HepG2 (cell line): ENCODE measurements around the gene PHF10. TPM values are rescaled to one million over a fixed set of nuclear protein-coding genes. Genes with fewer than 3 reads are reported as not detected.

ENCODE experiments used
- CEBPB ChIP-seq: IDR thresholded peaks from 2 replicates; pipeline ENCODE4 v1.6.1; 2011; ENCODE audit warnings: low read depth, low read length, improper control_type of control experiment, borderline replicate concordance
- HOXA3 ChIP-seq: sonication (generic); formaldehyde crosslinking; IDR thresholded peaks from 2 replicates; pipeline ENCODE4 v1.5.0; 2020; ENCODE audit warnings: missing genetic modification reagents
- HOXA5 ChIP-seq: sonication (generic); formaldehyde crosslinking; IDR thresholded peaks from 2 replicates; pipeline ENCODE4 v1.4.0; 2020; ENCODE audit warnings: missing genetic modification reagents
- JUNB ChIP-seq: sonication (generic); formaldehyde crosslinking; IDR thresholded peaks from 2 replicates; pipeline ENCODE4 v1.8.0; 2022; ENCODE audit warnings: missing genetic modification reagents, mild to moderate bottlenecking, borderline replicate concordance
- KDM1A ChIP-seq: IDR thresholded peaks from 2 replicates; pipeline ENCODE4 v1.6.1; 2016; ENCODE audit warnings: missing compliant biosample characterization
- KLF13 ChIP-seq: sonication (generic); formaldehyde crosslinking; IDR thresholded peaks from 2 replicates; pipeline ENCODE4 v1.4.0; 2020; ENCODE audit warnings: mild to moderate bottlenecking, missing genetic modification reagents
- MTF2 ChIP-seq: sonication (generic); formaldehyde crosslinking; IDR thresholded peaks from 2 replicates; pipeline ENCODE4 v1.5.0; 2020; ENCODE audit warnings: missing genetic modification reagents, borderline replicate concordance
- PATZ1 ChIP-seq: sonication (generic); formaldehyde crosslinking; IDR thresholded peaks from 2 replicates; pipeline ENCODE4 v1.4.0; 2020; ENCODE audit warnings: missing genetic modification reagents
- POLR2AphosphoS2 ChIP-seq: IDR thresholded peaks from 2 replicates; pipeline ENCODE4 v1.6.1; 2011; ENCODE audit warnings: low read depth, low read length, improper control_type of control experiment
- POLR2AphosphoS5 ChIP-seq: IDR thresholded peaks from 2 replicates; pipeline ENCODE4 v1.6.1; 2012; ENCODE audit warnings: low read depth, low read length
- REXO4 ChIP-seq: sonication (generic); formaldehyde crosslinking; IDR thresholded peaks from 2 replicates; pipeline ENCODE4 v1.8.0; 2022; ENCODE audit warnings: missing genetic modification reagents, mild to moderate bottlenecking, borderline replicate concordance
- SMAD1 ChIP-seq: sonication (generic); formaldehyde crosslinking; IDR thresholded peaks from 2 replicates; pipeline ENCODE4 v1.4.0; 2020; ENCODE audit warnings: missing genetic modification reagents, low read depth, mild to moderate bottlenecking, borderline replicate concordance
- TBX2 ChIP-seq: sonication (generic); formaldehyde crosslinking; IDR thresholded peaks from 2 replicates; pipeline ENCODE4 v1.5.0; 2020; ENCODE audit warnings: missing genetic modification reagents, mild to moderate bottlenecking, borderline replicate concordance
- ZNF225 ChIP-seq: sonication (generic); formaldehyde crosslinking; IDR thresholded peaks from 2 replicates; pipeline ENCODE4 v1.4.0; 2020; ENCODE audit warnings: mild to moderate bottlenecking, missing genetic modification reagents
- ZNF276 ChIP-seq: sonication (generic); formaldehyde crosslinking; IDR thresholded peaks from 2 replicates; pipeline ENCODE4 v1.4.0; 2020; ENCODE audit warnings: mild to moderate bottlenecking, low read depth, missing genetic modification reagents
- ZNF281 ChIP-seq: sonication (generic); formaldehyde crosslinking; IDR thresholded peaks from 2 replicates; pipeline ENCODE4 v1.4.0; 2020; ENCODE audit warnings: missing genetic modification reagents, borderline replicate concordance
- polyA plus RNA-seq, 8 experiments: library from polyadenylated mRNA; depleted of rRNA in 3 of 8; stranded (reverse) in 7 of 8; unstranded in 1 of 8; fragments of >200 nt; fragmentation: Illumina TruSeq in 4 of 8; extraction: Trizol in 4 of 8; gene quantifications; 2 replicates each; pipeline versions ENCODE4 v1.2.1 to v1.2.3, GENCODE V29; 2011 to 2016; ENCODE audit warnings: low read depth in 4 of 8, missing spikeins in 1 of 8, mixed read lengths in 1 of 8; ENCODE audit not compliant: insufficient read depth in 1 of 8
- total RNA-seq, 5 experiments: library from RNA; depleted of rRNA; stranded (reverse); fragments of >200 nt; fragmentation: Illumina TruSeq; extraction: Trizol; gene quantifications; 2 replicates each; pipeline ENCODE4 v1.2.3, GENCODE V29; 2016; ENCODE audit warnings: low read depth in 1 of 5
- TF ChIP-seq, protein P1 (sequence below): sonication (generic); formaldehyde crosslinking; IDR thresholded peaks from 2 replicates; pipeline ENCODE4 v1.4.0; 2020; ENCODE audit warnings: mild to moderate bottlenecking, missing genetic modification reagents

The PHF10 gene
- total and polyA plus RNA-seq, 2 of the 13 experiments (the other 11 are each of a cell fraction or from before 2014, with no cell fraction given) = 42.1 to 84.1 TPM

GRCh38 chr6:169724494-169725124, at the start of gene PHF10 (continued):
- TF ChIP-seq REXO4 (CRISPR knock-in tag) (peak; percentile 19; the same call in 1 of the 2 replicates), KDM1A (CRISPR knock-in tag) (no peak), KLF13 (CRISPR knock-in tag) (peak; percentile 74; the same call in 1 of the 2 replicates), POLR2AphosphoS5 (peak; percentile 33; the same call in 1 of the 2 replicates), HOXA3 (CRISPR knock-in tag) (peak; percentile 8; the same call in 1 of the 2 replicates), JUNB (CRISPR knock-in tag) (peak; percentile 88), ZNF225 (CRISPR knock-in tag) (peak; percentile 96), PATZ1 (CRISPR knock-in tag) (0 out of 2 replicates have a peak, but pooled peaks have one; percentile 47), POLR2AphosphoS2 (no peak), CEBPB (no peak), ZNF276 (no peak; the same call in 1 of the 2 replicates), ZNF281 (CRISPR knock-in tag) (peak; percentile 42; the same call in 1 of the 2 replicates), MTF2 (CRISPR knock-in tag) (peak; percentile 83; the same call in 1 of the 2 replicates), SMAD1 (CRISPR knock-in tag) (no peak), TBX2 (CRISPR knock-in tag) (no peak), HOXA5 (CRISPR knock-in tag) (peak; percentile 51; the same call in 1 of the 2 replicates)
- TF ChIP-seq, protein P1, sequence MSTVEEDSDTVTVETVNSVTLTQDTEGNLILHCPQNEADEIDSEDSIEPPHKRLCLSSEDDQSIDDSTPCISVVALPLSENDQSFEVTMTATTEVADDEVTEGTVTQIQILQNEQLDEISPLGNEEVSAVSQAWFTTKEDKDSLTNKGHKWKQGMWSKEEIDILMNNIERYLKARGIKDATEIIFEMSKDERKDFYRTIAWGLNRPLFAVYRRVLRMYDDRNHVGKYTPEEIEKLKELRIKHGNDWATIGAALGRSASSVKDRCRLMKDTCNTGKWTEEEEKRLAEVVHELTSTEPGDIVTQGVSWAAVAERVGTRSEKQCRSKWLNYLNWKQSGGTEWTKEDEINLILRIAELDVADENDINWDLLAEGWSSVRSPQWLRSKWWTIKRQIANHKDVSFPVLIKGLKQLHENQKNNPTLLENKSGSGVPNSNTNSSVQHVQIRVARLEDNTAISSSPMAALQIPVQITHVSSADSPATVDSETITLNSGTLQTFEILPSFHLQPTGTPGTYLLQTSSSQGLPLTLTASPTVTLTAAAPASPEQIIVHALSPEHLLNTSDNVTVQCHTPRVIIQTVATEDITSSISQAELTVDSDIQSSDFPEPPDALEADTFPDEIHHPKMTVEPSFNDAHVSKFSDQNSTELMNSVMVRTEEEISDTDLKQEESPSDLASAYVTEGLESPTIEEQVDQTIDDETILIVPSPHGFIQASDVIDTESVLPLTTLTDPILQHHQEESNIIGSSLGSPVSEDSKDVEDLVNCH (CRISPR knock-in tag) = no peak; the same call in 1 of the 2 replicates
